Astrocyte (in vitro differentiated cells and primary cell): Measurements from ENCODE around the gene SYNPO2. TPM values are rescaled to one million over a fixed set of nuclear protein-coding genes. Genes with fewer than 3 reads are reported as not detected.

Experiments
- DNase-seq: peaks from one replicate; pipeline ENCODE4 v3.0.0-alpha.2; 2010; ENCODE audit warnings: low read depth
- FAIRE-seq: peaks from 2 replicates; lab custom pipeline; 2011; peaks lifted over from hg19 to GRCh38; lab: Jason Lieb, UNC
- H2AFZ ChIP-seq: 2 replicates; pipeline ENCODE4 v1.6.0; 2012; ENCODE audit warnings: low read depth, low read length, inconsistent platforms
- H3K27ac ChIP-seq: 2 replicates; pipeline ENCODE4 v1.5.1; 2011; ENCODE audit warnings: low read depth, low read length, inconsistent platforms
- H3K27me3 ChIP-seq: 2 replicates; pipeline ENCODE4 v1.6.0; 2011; ENCODE audit warnings: low read length, inconsistent platforms; ENCODE audit not compliant: insufficient read depth
- H3K36me3 ChIP-seq: 2 replicates; pipeline ENCODE4 v1.5.1; 2011; ENCODE audit warnings: low read length, inconsistent platforms; ENCODE audit not compliant: insufficient read depth
- H3K4me1 ChIP-seq: 2 replicates; pipeline ENCODE4 v1.5.1; 2011; ENCODE audit warnings: low read length, inconsistent platforms; ENCODE audit not compliant: insufficient read depth
- H3K4me2 ChIP-seq: 2 replicates; pipeline ENCODE4 v1.6.0; 2012; ENCODE audit warnings: low read length, inconsistent platforms
- H3K4me3 ChIP-seq: 2 replicates; pipeline ENCODE4 v1.5.1; 2011; ENCODE audit warnings: low read depth, mild to moderate bottlenecking, low read length, inconsistent platforms; ENCODE audit not compliant: insufficient read depth
- H3K79me2 ChIP-seq: 2 replicates; pipeline ENCODE4 v1.6.0; 2012; ENCODE audit warnings: mild to moderate bottlenecking, low read length, inconsistent platforms; ENCODE audit not compliant: insufficient read depth
- H3K9ac ChIP-seq: 2 replicates; pipeline ENCODE4 v1.6.0; 2012; ENCODE audit warnings: mild to moderate bottlenecking, low read length, inconsistent platforms
- H3K9me3 ChIP-seq: 2 replicates; pipeline ENCODE4 v1.5.1; 2012; ENCODE audit warnings: low read depth, mild to moderate bottlenecking, low read length, inconsistent platforms; ENCODE audit not compliant: insufficient read depth
- H4K20me1 ChIP-seq: 2 replicates; pipeline ENCODE4 v1.6.0; 2012; ENCODE audit warnings: low read length, inconsistent platforms; ENCODE audit not compliant: insufficient read depth
- H3K27ac Mint-ChIP-seq: one replicate; pipeline ENCODE4 v1.8.0; 2021; ENCODE audit warnings: mild to moderate bottlenecking, mixed read lengths; ENCODE audit not compliant: unreplicated experiment
- H3K27me3 Mint-ChIP-seq: one replicate; pipeline ENCODE4 v1.8.0; 2021; ENCODE audit warnings: low read depth, mixed read lengths; ENCODE audit not compliant: unreplicated experiment
- H3K36me3 Mint-ChIP-seq: one replicate; pipeline ENCODE4 v1.8.0; 2021; ENCODE audit warnings: low read depth, mixed read lengths; ENCODE audit not compliant: unreplicated experiment
- H3K4me1 Mint-ChIP-seq: one replicate; pipeline ENCODE4 v1.8.0; 2021; ENCODE audit warnings: low read depth, mixed read lengths; ENCODE audit not compliant: unreplicated experiment
- H3K4me3 Mint-ChIP-seq: one replicate; pipeline ENCODE4 v1.8.0; 2021; ENCODE audit warnings: mild to moderate bottlenecking, moderate library complexity, mixed read lengths; ENCODE audit not compliant: unreplicated experiment
- H3K9me3 Mint-ChIP-seq: one replicate; pipeline ENCODE4 v1.8.0; 2021; ENCODE audit warnings: mild to moderate bottlenecking, mixed read lengths; ENCODE audit not compliant: unreplicated experiment
- CTCF ChIP-seq: IDR thresholded peaks from 2 replicates; pipeline ENCODE4 v1.5.1; 2011; ENCODE audit warnings: low read depth, mild to moderate bottlenecking, inconsistent platforms, low read length, moderate library complexity; ENCODE audit not compliant: insufficient read depth
- EZH2 ChIP-seq: IDR thresholded peaks from 2 replicates; pipeline ENCODE4 v1.6.1; 2012; ENCODE audit warnings: mild to moderate bottlenecking, low read length, inconsistent platforms; ENCODE audit not compliant: insufficient read depth
- total RNA-seq: library from RNA; stranded (reverse); gene quantifications from 2 replicates; pipeline ENCODE4 v1.2.1, GENCODE V29; 2021

The SYNPO2 gene
- total RNA-seq, 1 donor from 2014 or later: 4.2 TPM

GRCh38 chr4:118987959-118988634 is 99.4 kb downstream of the SYNPO2 start:
- Mint-ChIP-seq H3K27me3 (no peaks in the 10 kb centered on the region), H3K27ac (no peak overlapping the region), H3K36me3 (no peaks in the 10 kb centered on the region), H3K4me1 (peaks cover 12% of the 10 kb centered on the region), H3K9me3 (no peaks in the 10 kb centered on the region), H3K4me3 (no peak overlapping the region)
- H3K27me3 ChIP-seq: no peaks in the 10 kb centered on the region
- FAIRE-seq: no peak
- no peak overlapping the region for H2AFZ ChIP-seq
- no peaks in the 10 kb centered on the region for H3K36me3 ChIP-seq
- H3K9me3 ChIP-seq: no peaks in the 10 kb centered on the region
- DNase-seq: no peak
- TF ChIP-seq CTCF: no peak
- TF ChIP-seq EZH2: no peak
- no peak overlapping the region for H3K9ac ChIP-seq
- no peak overlapping the region for H3K4me2 ChIP-seq
- H3K4me1 ChIP-seq: peaks cover 13% of the 10 kb centered on the region
- H3K4me3 ChIP-seq: no peak overlapping the region
- H3K27ac ChIP-seq: peak overlapping the region; percentile 79
- H4K20me1 ChIP-seq: no peaks in the 10 kb centered on the region
- no peaks in the 10 kb centered on the region for H3K79me2 ChIP-seq

- no peak for DNase-seq
- Histone ChIP-seq H4K20me1 (no peaks in the 10 kb centered on the region), H3K4me3 (no peak overlapping the region), H3K27me3 (no peaks in the 10 kb centered on the region), H3K9me3 (no peaks in the 10 kb centered on the region), H3K9ac (peak overlapping the region; percentile 53), H2AFZ (peak overlapping the region; percentile 16), H3K4me1 (peaks cover 13% of the 10 kb centered on the region), H3K79me2 (no peaks in the 10 kb centered on the region), H3K36me3 (no peaks in the 10 kb centered on the region), H3K27ac (peak overlapping the region; percentile 79), H3K4me2 (peak overlapping the region; percentile 38)
- TF ChIP-seq EZH2: no peak
- TF ChIP-seq CTCF: no peak
- no peak overlapping the region for H3K4me3 Mint-ChIP-seq
- H3K4me1 Mint-ChIP-seq: peaks cover 11% of the 10 kb centered on the region
- H3K27me3 Mint-ChIP-seq: no peaks in the 10 kb centered on the region
- H3K27ac Mint-ChIP-seq: no peak overlapping the region
- peaks cover 2% of the 10 kb centered on the region for H3K36me3 Mint-ChIP-seq
- no peak for FAIRE-seq
- H3K9me3 Mint-ChIP-seq: no peaks in the 10 kb centered on the region
Observed at GRCh38 chr4:118988635-118988972, 100.0 kb downstream of the SYNPO2 start.
